ENCODE results near the gene CYP19A1.

The CYP19A1 gene

GRCh38 chr15:51168700-51169099 is 169.7 kb downstream of the CYP19A1 start:
- H3K27ac Mint-ChIP-seq, result no peak overlapping the region
- no peaks in the 10 kb centered on the region for H3K27me3 Mint-ChIP-seq (ENCODE audit: low read depth)
- no peak for TF ChIP-seq CTCF (IDR thresholded peaks at IDR 0.05; ENCODE audit: unreplicated experiment in 3 of 3)
- no peak overlapping the region for H3K4me3 Mint-ChIP-seq
- H3K4me1 Mint-ChIP-seq, result peaks cover 23% of the 10 kb centered on the region
- H3K9me3 Mint-ChIP-seq, result peaks cover 6% of the 10 kb centered on the region
- H3K36me3 Mint-ChIP-seq (ENCODE audit: low read depth), result no peaks in the 10 kb centered on the region

DNA sequence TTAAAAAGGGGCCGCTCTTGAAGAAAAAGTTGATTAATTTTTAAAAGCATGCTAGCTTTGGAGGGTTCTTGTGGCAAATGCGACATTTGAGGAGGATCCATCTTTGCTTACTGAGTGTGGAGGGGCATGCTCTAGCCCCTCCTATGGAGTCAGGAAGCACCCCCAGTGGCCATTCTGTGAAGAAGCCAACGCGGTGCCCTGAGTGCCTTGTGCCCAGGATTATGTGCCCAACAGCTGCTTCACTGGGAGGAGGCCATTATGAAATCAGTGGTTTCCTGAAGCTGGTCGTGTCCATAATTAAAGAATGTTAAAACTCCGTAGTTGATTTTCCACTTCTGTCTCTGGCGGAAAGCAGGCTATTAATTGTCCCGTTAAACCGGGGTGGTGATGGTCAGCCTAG is 174.6 kb downstream of the CYP19A1 start:
- TF ChIP-seq CTCF (IDR thresholded peaks at IDR 0.05; ENCODE audit: unreplicated experiment in 3 of 3), result no peak
- H3K4me3 Mint-ChIP-seq, result no peak overlapping the region
- no peak overlapping the region for H3K27ac Mint-ChIP-seq
- H3K27me3 Mint-ChIP-seq (ENCODE audit: low read depth), result peaks cover 13% of the 10 kb centered on the region
- H3K36me3 Mint-ChIP-seq (ENCODE audit: low read depth), result no peaks in the 10 kb centered on the region
- H3K4me1 Mint-ChIP-seq, result peaks cover 24% of the 10 kb centered on the region
- peaks cover 3% of the 10 kb centered on the region for H3K9me3 Mint-ChIP-seq

DNA sequence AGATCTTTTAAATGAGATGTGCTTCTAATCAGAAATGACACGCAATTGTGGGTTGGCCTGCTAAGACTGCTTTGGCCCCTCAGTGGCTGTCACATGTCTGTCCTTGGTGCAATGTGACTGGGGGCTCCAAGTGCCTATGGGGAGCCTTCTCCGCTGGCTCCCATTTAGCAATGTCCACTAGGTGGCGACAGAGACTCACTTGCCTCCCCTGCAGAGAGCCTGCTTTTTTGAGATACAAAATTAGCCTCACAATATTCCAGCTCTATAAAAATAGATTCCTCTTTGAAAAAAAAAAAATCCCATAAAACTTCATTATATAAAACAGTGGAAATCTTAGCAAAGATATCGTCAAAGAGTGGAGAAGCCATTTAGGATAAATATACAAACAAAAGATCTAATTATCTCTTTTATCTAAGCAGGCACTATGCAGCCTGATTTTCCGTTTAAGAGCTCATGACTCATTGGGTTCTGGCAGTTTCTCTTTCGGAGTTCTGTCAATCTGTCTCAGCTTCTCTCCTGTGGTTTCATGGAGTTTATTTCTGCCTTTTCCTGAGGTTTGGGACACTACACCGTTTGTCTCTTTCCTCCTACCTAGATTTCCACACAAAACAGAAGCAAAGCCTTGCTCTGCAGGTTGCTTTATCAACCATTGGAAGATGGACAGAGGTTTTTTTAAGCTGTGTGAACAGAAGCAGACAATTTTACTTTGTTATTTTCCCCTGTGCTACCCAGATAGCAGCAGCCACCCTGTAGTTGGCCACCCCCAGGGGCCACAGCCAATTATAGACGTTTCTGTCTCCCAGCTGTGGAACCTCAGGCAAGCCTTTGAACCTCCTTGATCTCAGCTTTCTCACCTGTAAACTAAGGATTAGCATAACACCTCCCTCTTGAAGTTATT is 175.3 kb downstream of the CYP19A1 start:
- Mint-ChIP-seq H3K27ac (peak overlapping the region in 2 of 3 experiments; percentile 19 to 47), H3K4me1 (peaks cover 24% of the 10 kb centered on the region), H3K4me3 (no peak overlapping the region)

GRCh38 chr15:51161491-51162220 is 176.7 kb downstream of the CYP19A1 start:
- no peak overlapping the region for H3K27ac Mint-ChIP-seq
- H3K4me1 Mint-ChIP-seq, result peaks cover 30% of the 10 kb centered on the region
- no peaks in the 10 kb centered on the region for H3K9me3 Mint-ChIP-seq
- H3K36me3 Mint-ChIP-seq (ENCODE audit: low read depth), result no peaks in the 10 kb centered on the region
- H3K4me3 Mint-ChIP-seq, result no peak overlapping the region
- peaks cover 23% of the 10 kb centered on the region for H3K27me3 Mint-ChIP-seq (ENCODE audit: low read depth)
- no peak for TF ChIP-seq CTCF (IDR thresholded peaks at IDR 0.05; ENCODE audit: unreplicated experiment in 3 of 3)

More for the DNA sequence above, 175.3 kb downstream of the CYP19A1 start:
- peak; percentile 93 to 99 (median 95) for TF ChIP-seq CTCF (IDR thresholded peaks at IDR 0.05; ENCODE audit: unreplicated experiment in 3 of 3)
- Mint-ChIP-seq H3K9me3 (no peaks in the 10 kb centered on the region), H3K27me3 (ENCODE audit: low read depth) (peaks cover 13% of the 10 kb centered on the region), H3K36me3 (ENCODE audit: low read depth) (no peaks in the 10 kb centered on the region)

GRCh38 chr15:51160484-51160883 is 177.9 kb downstream of the CYP19A1 start:
- Mint-ChIP-seq H3K27ac (no peak overlapping the region), H3K9me3 (no peaks in the 10 kb centered on the region), H3K36me3 (ENCODE audit: low read depth) (no peaks in the 10 kb centered on the region), H3K27me3 (ENCODE audit: low read depth) (peaks cover 29% of the 10 kb centered on the region), H3K4me3 (no peak overlapping the region), H3K4me1 (peaks cover 41% of the 10 kb centered on the region)
- no peak for TF ChIP-seq CTCF (IDR thresholded peaks at IDR 0.05; ENCODE audit: unreplicated experiment in 3 of 3)
